Astrocyte of the hippocampus (primary cell): Measurements from ENCODE around the gene ELL2.
A peak's percentile ranks its signal among the peaks of the same experiment; 100 is the strongest.
"Not testable (repeated sequence)": the region's sequence is repeated elsewhere in the genome, so short reads cannot be mapped to it uniquely, and the experiment has no call there.

ENCODE experiments used
- DNase-seq: peaks from one replicate; pipeline ENCODE4 v3.0.0; 2011; ENCODE audit warnings: low read depth, low spot score

Gene ELL2

GRCh38 chr5:95880081-95880926 is 81.3 kb downstream of the ELL2 start:
- no peak for DNase-seq

DNA sequence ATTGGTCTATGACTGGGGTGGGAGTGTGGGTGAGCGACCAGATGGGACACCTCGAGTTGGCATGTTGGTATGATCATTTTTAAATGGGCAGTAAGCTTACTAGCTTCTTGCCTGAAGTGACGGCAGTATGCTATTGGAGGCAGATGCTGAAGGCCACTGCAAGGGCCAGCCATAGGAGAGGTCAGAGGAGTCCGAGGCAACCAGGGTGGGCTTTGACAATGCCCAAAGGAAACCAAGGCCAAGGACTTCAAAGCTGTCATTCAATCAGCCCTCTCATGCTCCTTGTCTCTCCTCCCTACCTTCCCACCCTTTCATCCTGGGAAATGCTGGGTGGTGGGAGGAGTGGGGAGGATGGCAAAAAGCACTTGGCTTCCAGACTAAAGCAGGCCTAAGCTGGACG is 82.0 kb downstream of the ELL2 start:
- no peak for DNase-seq

DNA sequence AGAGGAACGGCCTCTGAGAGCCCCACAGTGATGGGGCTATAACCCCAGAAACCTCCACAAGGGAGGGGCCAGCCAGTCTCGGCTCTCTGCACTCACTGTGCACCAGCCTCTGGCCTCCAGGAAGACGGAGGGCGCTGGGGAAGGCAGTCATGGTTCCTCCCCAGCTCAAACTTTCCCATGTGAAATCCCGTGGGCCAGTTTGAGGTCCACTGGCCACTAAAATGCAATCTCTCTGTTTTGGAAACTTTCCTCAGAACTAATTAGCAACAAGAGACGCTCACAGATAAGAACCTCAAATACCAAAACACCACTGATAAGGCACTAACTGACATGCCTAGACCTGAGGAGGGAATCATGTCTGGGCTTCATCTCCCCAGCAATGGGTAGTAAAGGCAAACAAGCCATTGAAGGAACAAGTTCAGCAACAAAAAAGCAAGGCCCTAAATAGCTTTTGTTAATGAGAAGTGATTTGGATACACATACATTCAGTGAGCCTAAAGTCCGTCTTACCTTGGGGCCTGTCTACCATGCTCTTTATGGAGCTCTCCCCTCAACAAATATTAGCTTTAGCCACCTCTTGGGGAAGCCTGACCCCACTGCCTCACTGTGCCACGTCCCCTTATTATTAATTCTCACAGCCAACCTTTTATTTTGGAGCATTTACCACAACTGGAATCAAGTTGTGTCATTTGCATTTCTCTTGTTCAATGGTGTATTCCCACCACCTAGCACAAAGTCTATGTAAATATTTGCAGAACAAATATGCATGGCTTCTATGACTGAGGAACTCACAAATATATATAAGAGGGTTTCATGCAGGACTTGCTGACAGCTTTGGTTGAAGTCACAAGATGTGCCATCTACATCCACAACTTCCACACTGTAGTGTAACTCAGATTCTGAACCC is 83.0 kb downstream of the ELL2 start:
- no peak for DNase-seq

GRCh38 chr5:95876782-95877181 is 84.9 kb downstream of the ELL2 start:
- no peak for DNase-seq

DNA sequence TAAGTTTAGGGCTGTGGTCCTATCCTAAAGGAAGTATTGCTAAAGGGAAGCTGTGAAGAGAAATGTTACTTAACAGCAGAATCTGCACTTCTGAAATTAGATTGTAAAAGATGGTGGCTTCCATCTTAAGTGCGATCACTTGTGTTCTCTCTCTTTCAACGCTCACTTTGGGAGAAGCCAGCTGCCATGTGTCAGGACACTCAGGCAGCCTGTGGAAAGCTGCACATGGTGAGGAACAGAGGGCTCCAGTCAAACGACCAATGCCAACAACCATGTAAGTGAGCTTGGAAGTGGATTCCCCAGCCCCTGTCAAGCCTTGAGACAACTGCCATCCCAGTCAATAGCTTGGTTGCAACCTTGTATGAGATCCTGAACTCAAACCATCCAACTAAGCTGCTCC is 87.4 kb downstream of the ELL2 start:
- no peak for DNase-seq

DNA sequence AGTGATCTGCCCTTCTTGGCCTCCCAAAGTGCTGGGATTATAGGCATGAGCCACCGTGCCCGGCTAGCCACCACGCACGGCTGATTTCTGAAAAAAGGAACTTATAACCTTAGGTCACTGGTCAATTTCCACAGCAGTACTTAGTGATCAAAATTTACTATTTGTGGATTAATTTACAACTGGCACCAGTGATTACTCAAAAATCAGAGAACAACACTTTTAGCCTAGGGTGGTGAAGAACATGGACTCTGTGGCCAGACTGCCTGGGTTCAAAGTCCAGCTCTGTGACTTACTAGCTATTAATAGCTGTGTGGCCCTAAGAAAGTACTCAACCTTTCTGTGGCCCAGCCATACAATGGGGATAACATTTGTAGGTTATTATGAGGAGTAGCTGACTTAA is 88.3 kb downstream of the ELL2 start:
- no peak for DNase-seq

- DNase-seq = no peak
These were observed 89.0 kb downstream of the ELL2 start for GRCh38 chr5:95872346-95873268.

GRCh38 chr5:95871146-95871806 is 90.4 kb downstream of the ELL2 start:
- DNase-seq = no peak

- DNase-seq = no peak
These were observed 91.5 kb downstream of the ELL2 start for GRCh38 chr5:95870105-95870672.

DNA sequence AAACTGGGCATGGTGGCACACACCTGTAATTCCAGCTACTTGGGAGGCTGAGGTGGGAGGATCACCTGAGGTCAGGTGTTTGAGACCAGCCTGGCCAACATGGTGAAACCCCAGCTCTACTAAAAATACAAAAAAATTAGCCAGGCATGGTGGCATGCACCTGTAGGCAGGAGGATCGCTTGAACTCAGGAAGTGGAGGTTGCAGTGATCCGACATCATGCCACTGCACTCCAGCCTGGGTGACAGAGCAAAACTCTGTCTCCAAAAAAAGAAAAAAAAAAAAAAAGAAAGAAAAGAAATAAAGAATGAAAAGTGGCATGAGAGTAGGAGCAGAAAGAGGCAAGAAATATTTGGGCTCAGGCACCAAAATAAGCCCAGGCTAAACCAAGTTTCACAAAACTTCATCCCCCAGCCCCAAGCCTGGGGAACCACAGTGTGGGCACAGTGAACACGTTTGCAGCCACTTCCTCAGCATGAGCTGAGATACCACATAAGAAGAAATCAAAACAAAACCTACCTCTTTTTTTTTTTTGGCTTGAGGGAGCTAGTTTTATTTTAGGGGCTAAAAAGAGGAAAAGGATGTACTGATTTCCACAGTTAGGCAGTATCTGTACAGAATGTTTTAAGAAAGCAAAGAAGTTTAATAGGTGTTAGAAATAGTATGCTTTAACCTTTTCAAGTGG is 92.3 kb downstream of the ELL2 start:
- not testable (repeated sequence) for DNase-seq

DNA sequence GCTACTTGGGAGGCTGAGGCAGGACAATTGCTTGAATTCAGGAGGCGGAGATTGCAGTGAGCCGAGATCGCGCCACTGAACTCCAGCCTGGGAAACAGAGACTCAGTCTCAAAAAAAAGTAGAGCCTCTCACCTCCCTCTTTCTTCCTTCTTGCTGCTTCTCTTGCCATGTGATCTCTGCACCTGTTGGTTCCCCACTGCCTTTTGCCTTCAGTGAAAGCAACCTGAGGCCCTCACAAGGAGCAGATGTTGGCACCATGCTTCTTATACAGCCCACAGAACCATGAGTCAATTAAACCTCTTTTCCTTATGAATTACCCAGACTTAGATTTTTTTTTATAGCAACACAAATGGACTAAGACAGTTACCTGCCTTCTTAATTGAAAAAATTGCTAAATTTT is 93.5 kb downstream of the ELL2 start:
- no peak for DNase-seq

DNA sequence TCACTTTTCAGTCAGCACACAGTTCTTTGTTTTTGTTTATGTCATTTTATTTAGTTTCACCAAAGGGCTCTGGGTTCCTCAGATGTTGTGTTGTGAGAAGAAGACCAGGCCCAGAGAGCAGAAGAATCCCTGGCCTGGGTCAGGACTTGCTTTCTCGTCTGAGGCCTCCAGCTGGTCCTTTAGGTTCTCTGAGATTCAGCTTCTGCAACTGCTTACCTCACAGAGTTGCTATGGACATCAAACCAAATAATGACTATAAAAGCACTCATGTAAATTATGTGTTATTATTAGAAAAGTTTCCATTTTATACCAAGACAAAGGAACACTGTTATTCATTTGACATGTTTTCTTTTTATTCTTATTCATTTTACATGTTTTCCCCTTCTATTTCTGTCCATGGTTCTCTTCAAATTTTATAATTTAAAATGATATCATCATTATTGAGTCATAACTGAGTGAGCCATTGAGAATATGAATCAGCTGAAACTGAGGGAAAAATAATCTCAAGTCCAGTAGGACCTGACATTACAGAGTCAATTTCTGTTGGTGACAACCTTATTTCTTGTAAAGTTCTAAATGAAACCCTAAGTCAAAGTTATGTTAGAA is 95.1 kb downstream of the ELL2 start:
- no peak for DNase-seq

- no peak for DNase-seq
These were observed 96.6 kb downstream of the ELL2 start for GRCh38 chr5:95864944-95865504.

- DNase-seq = no peak
These were observed 97.2 kb downstream of the ELL2 start for GRCh38 chr5:95864456-95864855.

GRCh38 chr5:95863383-95863757 is 98.3 kb downstream of the ELL2 start:
- DNase-seq = no peak

- DNase-seq = no peak
These were observed 98.8 kb downstream of the ELL2 start for GRCh38 chr5:95862671-95863382.

GRCh38 chr5:95861864-95862561 is 99.6 kb downstream of the ELL2 start:
- peak; percentile 70 for DNase-seq

DNA sequence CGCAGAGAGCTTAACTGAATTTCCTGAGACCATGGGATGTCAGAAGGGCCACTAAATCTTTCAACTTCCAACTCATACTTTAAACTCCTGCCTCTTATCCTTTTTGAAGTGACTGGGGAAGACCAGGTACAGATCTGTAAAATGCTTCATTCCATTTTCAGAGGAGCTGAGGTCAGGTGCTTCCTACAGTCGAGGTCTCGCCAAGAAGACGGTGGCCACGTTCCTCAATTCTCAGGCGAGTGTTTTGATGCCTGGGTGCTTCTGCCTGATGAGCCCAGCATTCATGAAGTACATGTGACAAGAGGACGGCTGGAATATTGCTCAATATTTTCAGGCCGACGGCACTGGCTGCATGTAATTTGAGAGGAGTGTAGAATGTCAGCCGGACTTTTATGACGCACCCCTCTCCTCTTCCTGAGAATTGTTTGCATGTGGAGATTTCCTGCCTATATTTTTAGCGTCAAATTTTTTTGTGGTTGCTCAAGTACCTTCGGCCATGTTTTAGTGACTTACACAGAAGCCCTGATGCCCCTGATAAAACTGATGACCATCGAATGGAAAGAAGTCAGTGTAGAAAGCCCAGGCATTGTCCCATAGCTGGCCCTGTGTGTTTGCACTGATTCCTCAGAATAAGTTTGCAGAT is 100.3 kb downstream of the ELL2 start:
- peak; percentile 59 for DNase-seq
